Measurements from ENCODE around the gene FITM2. TPM values are rescaled to one million over a fixed set of nuclear protein-coding genes. Genes with fewer than 3 reads are reported as not detected.
A peak's percentile ranks its signal among the peaks of the same experiment; 100 is the strongest.

The FITM2 gene
- polyA plus RNA-seq, 2 of the 4 experiments (the other 2 are of a cell fraction): 13.1 to 15.4 TPM

DNA sequence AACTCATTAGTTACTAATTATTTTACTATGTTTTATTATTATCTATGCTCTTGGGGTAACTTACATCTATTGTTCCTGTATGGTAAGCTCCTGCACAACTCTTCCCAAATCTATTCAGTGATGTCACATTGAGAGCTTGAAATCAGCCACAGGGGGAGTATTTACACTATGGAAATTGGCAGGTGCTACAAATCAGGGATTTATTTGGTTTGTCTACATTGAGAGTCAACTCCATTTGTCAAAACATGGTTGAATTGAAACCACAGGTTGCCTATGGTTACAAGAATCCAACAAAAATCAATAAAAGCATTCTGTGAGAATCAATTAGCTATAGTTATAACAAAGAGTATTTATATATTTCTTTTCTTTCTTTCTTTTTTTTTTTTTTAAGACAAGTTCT is 3.9 kb upstream of the FITM2 start:
- FAIRE-seq: no peak
- Histone ChIP-seq H3K9me3 (peaks cover 5% of the 10 kb centered on the region; the same call in 1 of the 3 replicates), H3K4me2 (no peak overlapping the region), H3K27ac (no peak overlapping the region), H3K4me1 (peaks cover 3% of the 10 kb centered on the region; the same call in 2 of the 3 replicates), H3K4me3 (no peak overlapping the region)
- no peak for DNase-seq (ENCODE audit: low read depth in 1 of 2, low spot score in 1 of 2)
- no peak for ATAC-seq
- CTCF ChIA-PET: interaction anchor here (0.6 to 10.3 kb wide), 10 partner anchors 12 to 283 kb away, joined by 3 to 337 read pairs (median 3); no protein-coding TSS in a partner anchor
- no peak for TF ChIP-seq POLR2AphosphoS2 (conservative IDR thresholded peaks at IDR 0.05; ENCODE audit: low read length)
- POLR2A ChIA-PET: no interaction called here

DNA sequence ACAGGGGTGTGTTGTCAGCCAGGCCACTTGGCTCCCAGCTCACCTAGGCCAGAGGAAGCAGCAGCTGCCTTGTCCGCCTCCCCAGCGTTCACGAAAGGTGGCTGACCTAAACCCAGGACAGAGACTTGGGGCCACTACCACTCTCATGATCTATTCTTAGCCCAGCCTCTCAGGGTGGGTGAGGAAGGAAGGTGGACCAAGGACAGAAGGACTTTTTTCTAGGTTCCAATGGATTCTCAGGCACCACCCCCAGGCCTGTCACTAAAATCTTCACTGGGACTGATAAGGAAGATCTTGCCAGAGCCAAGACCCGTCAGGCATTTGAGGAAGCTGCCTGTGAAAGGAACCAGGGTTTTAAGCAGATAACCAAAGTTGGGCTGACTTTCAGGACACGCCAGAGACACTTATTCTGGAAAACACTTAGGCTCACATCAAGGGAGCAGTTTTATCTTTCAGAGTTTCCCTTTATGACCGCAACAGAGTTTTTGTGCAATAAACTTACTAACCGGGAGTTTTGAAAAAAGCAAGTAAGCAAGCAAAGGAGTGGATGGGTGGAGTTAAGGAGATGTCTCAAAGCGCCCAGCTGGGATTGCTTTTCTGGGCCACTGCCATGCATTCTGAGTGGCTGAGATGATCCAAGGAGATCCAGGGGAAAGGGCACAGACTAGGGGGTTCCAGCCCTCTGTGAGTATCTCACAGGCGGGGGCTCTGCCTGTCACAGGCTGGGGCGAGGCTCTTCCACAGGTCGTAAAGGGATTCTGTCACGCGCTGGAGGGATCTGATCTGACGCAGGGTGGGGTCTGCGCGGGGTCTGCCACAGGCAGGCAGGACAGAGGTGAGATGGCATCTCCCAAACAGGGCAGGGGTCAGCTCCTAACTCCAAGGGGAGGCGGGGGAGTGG is 989 bp downstream of the FITM2 start:
- Histone ChIP-seq H3K9me3 (no peaks in the 10 kb centered on the region; the same call in 2 of the 3 replicates), H3K4me3 (peak overlapping the region; percentile 89), H3K4me1 (peaks cover 7% of the 10 kb centered on the region; the same call in 2 of the 3 replicates), H3K4me2 (peak overlapping the region; percentile 98), H3K27ac (peak overlapping the region; percentile 92 to 95)
- 27% methylated on average over 17 of the region's 17 CpGs for WGBS (ENCODE audit: missing lambda C conversion rate)
- TF ChIP-seq PHF8 (IDR thresholded peaks at IDR 0.05; ENCODE audit: borderline replicate concordance, low read depth) (no peak), CHD4 (IDR thresholded peaks at IDR 0.05; ENCODE audit: borderline replicate concordance) (no peak), FOSB (CRISPR knock-in tag; IDR thresholded peaks at IDR 0.05) (no peak), NR3C1 (IDR thresholded peaks at IDR 0.05) (no peak)
- TF ChIP-seq, protein P1, sequence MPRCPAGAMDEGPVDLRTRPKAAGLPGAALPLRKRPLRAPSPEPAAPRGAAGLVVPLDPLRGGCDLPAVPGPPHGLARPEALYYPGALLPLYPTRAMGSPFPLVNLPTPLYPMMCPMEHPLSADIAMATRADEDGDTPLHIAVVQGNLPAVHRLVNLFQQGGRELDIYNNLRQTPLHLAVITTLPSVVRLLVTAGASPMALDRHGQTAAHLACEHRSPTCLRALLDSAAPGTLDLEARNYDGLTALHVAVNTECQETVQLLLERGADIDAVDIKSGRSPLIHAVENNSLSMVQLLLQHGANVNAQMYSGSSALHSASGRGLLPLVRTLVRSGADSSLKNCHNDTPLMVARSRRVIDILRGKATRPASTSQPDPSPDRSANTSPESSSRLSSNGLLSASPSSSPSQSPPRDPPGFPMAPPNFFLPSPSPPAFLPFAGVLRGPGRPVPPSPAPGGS (IDR thresholded peaks at IDR 0.05): no peak
- TF ChIP-seq, protein P2, sequence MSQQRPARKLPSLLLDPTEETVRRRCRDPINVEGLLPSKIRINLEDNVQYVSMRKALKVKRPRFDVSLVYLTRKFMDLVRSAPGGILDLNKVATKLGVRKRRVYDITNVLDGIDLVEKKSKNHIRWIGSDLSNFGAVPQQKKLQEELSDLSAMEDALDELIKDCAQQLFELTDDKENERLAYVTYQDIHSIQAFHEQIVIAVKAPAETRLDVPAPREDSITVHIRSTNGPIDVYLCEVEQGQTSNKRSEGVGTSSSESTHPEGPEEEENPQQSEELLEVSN (IDR thresholded peaks at IDR 0.05; ENCODE audit: borderline replicate concordance, low read depth): no peak
- POLR2A ChIA-PET: interaction anchor here (1.3 kb wide), 1 partner anchor 92 kb away, joined by 3 read pairs; no protein-coding TSS in a partner anchor
- DNase-seq (ENCODE audit: low read depth in 1 of 2, low spot score in 1 of 2) (no peak), FAIRE-seq (no peak), ATAC-seq (peak; percentile 10 to 27; a peak in 5 of 6 replicates)
- CTCF ChIA-PET: interaction anchor here (0.9 to 10.3 kb wide), 34 partner anchors 9 to 373 kb away, joined by 3 to 337 read pairs (median 6); partner anchors contain the start of genes GDAP1L1 and HNF4A

DNA sequence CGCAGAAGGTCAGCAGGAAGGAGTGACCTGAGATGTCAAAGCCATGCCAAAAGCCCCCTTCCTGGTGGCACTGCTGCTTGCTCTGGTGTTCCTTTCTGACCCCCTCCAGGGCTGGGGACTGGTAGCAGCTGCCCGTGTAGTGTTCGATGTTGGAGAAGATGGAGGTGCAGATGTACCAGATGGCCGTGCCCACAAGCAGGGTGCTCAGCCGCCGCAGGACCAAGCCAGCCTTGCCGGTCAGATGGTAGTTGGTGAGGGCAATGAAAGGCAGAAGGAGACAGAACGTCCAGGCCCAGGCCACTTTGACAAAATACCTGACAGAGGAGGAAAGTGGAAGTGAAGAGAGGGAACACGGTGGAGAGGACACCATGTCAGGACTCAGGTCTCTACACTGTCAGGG is 4.1 kb downstream of the FITM2 start:
- TF ChIP-seq RARB (CRISPR knock-in tag; IDR thresholded peaks at IDR 0.05) (no peak), ZFP36 (IDR thresholded peaks at IDR 0.05; ENCODE audit: borderline replicate concordance, partially characterized antibody) (no peak), NFE2L2 (conservative IDR thresholded peaks at IDR 0.05; ENCODE audit: low read length) (no peak), ESRRA (IDR thresholded peaks at IDR 0.05; ENCODE audit: borderline replicate concordance, low read length) (no peak), ZNF302 (CRISPR knock-in tag; IDR thresholded peaks at IDR 0.05) (no peak), EHF (CRISPR knock-in tag; IDR thresholded peaks at IDR 0.05) (no peak), BHLHE40 (IDR thresholded peaks at IDR 0.05; ENCODE audit: low read depth, low read length) (no peak), KDM5A (IDR thresholded peaks at IDR 0.05) (no peak), EP300 (IDR thresholded peaks at IDR 0.05) (no peak), FOXS1 (CRISPR knock-in tag; IDR thresholded peaks at IDR 0.05) (no peak)
- TF ChIP-seq, protein P3, sequence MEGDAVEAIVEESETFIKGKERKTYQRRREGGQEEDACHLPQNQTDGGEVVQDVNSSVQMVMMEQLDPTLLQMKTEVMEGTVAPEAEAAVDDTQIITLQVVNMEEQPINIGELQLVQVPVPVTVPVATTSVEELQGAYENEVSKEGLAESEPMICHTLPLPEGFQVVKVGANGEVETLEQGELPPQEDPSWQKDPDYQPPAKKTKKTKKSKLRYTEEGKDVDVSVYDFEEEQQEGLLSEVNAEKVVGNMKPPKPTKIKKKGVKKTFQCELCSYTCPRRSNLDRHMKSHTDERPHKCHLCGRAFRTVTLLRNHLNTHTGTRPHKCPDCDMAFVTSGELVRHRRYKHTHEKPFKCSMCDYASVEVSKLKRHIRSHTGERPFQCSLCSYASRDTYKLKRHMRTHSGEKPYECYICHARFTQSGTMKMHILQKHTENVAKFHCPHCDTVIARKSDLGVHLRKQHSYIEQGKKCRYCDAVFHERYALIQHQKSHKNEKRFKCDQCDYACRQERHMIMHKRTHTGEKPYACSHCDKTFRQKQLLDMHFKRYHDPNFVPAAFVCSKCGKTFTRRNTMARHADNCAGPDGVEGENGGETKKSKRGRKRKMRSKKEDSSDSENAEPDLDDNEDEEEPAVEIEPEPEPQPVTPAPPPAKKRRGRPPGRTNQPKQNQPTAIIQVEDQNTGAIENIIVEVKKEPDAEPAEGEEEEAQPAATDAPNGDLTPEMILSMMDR (IDR thresholded peaks at IDR 0.05): no peak
- Histone ChIP-seq H3K27ac (no peak overlapping the region), H3K9me3 (no peaks in the 10 kb centered on the region), H3K4me1 (peaks cover 17% of the 10 kb centered on the region; the same call in 2 of the 3 replicates), H3K4me2 (no peak overlapping the region), H3K4me3 (no peak overlapping the region)
- DNase-seq (ENCODE audit: low read depth in 1 of 2, low spot score in 1 of 2) (no peak), FAIRE-seq (no peak), ATAC-seq (no peak)
- CTCF ChIA-PET: interaction anchor here (10.3 kb wide), 1 partner anchor 88 kb away, joined by 337 read pairs; no protein-coding TSS in a partner anchor
- POLR2A ChIA-PET: no interaction called here
- 88% methylated on average over 9 of the region's 9 CpGs for WGBS (ENCODE audit: missing lambda C conversion rate)

All from A549 (cell line).